Mammary epithelial cell (primary cell): ENCODE results near the gene OLFML2A.

Experiments
- EZH2 ChIP-seq: IDR thresholded peaks from 2 replicates; pipeline ENCODE4 v1.6.1; 2012; ENCODE audit warnings: low read length, inconsistent platforms, borderline replicate concordance
- TF ChIP-seq, protein P1 (sequence below), 2 donors: IDR thresholded peaks in 1 of 2; conservative IDR thresholded peaks in 1 of 2; 2 replicates each; pipeline ENCODE4 v1.5.1; 2011 to 2012; ENCODE audit warnings: inconsistent platforms in 2 of 2, low read length in 2 of 2, mild to moderate bottlenecking in 2 of 2, control low read depth in 1 of 2, low read depth in 1 of 2; ENCODE audit not compliant: insufficient read depth in 1 of 2; ENCODE audit errors: extremely low read depth in 1 of 2

DNA sequence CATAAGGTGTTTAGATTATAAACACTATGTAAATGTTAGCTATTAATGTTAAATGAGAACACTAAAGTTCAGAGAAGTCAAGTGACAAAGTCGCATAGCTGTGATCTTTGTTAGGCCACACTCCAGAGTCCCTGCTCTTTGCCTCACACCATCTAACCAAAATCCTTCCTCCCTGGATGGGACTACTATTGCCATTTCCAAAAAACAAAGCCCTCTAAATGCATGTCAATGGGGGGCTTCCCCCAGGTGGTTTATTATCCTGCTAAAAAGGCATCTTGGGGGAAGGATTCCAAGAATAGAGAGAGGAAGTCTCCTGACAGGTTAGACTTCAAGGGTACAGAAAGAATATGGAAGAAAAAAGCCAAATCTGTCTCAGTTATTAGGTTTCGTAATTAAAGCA lies 16.2 kb upstream of the OLFML2A start:
- TF ChIP-seq, protein P1, sequence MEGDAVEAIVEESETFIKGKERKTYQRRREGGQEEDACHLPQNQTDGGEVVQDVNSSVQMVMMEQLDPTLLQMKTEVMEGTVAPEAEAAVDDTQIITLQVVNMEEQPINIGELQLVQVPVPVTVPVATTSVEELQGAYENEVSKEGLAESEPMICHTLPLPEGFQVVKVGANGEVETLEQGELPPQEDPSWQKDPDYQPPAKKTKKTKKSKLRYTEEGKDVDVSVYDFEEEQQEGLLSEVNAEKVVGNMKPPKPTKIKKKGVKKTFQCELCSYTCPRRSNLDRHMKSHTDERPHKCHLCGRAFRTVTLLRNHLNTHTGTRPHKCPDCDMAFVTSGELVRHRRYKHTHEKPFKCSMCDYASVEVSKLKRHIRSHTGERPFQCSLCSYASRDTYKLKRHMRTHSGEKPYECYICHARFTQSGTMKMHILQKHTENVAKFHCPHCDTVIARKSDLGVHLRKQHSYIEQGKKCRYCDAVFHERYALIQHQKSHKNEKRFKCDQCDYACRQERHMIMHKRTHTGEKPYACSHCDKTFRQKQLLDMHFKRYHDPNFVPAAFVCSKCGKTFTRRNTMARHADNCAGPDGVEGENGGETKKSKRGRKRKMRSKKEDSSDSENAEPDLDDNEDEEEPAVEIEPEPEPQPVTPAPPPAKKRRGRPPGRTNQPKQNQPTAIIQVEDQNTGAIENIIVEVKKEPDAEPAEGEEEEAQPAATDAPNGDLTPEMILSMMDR (conservative IDR thresholded peaks at IDR 0.05 in 1 of 2, IDR thresholded peaks at IDR 0.05 in 1 of 2; ENCODE audit: extremely low read depth in 1 of 2, insufficient read depth in 1 of 2, low read depth in 1 of 2, low read length in 2 of 2), result no peak
- no peak for TF ChIP-seq EZH2
